HFFc6 (cell line): ENCODE data around the gene MSANTD1. TPM values are rescaled to one million over a fixed set of nuclear protein-coding genes. Genes with fewer than 3 reads are reported as not detected.

Source experiments
- DNase-seq: peaks from one replicate; pipeline ENCODE4 v3.0.0-alpha.2; 2018
- H3K27ac Mint-ChIP-seq: 2 replicates; pipeline ENCODE4 v1.8.0; 2020; ENCODE audit warnings: mild to moderate bottlenecking, mixed read lengths
- H3K27me3 Mint-ChIP-seq: 2 replicates; pipeline ENCODE4 v1.8.0; 2021; ENCODE audit warnings: mild to moderate bottlenecking, moderate library complexity, mixed read lengths; ENCODE audit not compliant: insufficient read depth
- H3K36me3 Mint-ChIP-seq: 2 replicates; pipeline ENCODE4 v1.8.0; 2021; ENCODE audit warnings: low read depth, mixed read lengths
- H3K4me1 Mint-ChIP-seq: 2 replicates; pipeline ENCODE4 v1.8.0; 2020; ENCODE audit warnings: low read depth, mixed read lengths
- H3K4me3 Mint-ChIP-seq: 2 replicates; pipeline ENCODE4 v1.8.0; 2020; ENCODE audit warnings: mild to moderate bottlenecking, moderate library complexity, mixed read lengths
- H3K9me3 Mint-ChIP-seq: 2 replicates; pipeline ENCODE4 v1.8.0; 2020; ENCODE audit warnings: mild to moderate bottlenecking, mixed read lengths
- total RNA-seq, 6 experiments: library from RNA; stranded (reverse); fragmentation: NEBNext Ultra II Directional; extraction: Animal tissue kit (Norgen Biotek cat#: 25700); gene quantifications; 2 replicates in 1 of 6; 3 replicates in 5 of 6; pipeline ENCODE4 v1.2.3, GENCODE V29; 2021
- TF ChIP-seq, protein P1 (sequence below): fragments of 200-600 bp; sonication (generic); IDR thresholded peaks from 2 replicates; pipeline ENCODE4 v1.5.0; 2021; ENCODE audit warnings: antibody characterized with exemption, mild to moderate bottlenecking

Gene MSANTD1
- total RNA-seq, 6 experiments from 2014 or later = 0.09 to 0.35 (median 0.12) TPM

DNA sequence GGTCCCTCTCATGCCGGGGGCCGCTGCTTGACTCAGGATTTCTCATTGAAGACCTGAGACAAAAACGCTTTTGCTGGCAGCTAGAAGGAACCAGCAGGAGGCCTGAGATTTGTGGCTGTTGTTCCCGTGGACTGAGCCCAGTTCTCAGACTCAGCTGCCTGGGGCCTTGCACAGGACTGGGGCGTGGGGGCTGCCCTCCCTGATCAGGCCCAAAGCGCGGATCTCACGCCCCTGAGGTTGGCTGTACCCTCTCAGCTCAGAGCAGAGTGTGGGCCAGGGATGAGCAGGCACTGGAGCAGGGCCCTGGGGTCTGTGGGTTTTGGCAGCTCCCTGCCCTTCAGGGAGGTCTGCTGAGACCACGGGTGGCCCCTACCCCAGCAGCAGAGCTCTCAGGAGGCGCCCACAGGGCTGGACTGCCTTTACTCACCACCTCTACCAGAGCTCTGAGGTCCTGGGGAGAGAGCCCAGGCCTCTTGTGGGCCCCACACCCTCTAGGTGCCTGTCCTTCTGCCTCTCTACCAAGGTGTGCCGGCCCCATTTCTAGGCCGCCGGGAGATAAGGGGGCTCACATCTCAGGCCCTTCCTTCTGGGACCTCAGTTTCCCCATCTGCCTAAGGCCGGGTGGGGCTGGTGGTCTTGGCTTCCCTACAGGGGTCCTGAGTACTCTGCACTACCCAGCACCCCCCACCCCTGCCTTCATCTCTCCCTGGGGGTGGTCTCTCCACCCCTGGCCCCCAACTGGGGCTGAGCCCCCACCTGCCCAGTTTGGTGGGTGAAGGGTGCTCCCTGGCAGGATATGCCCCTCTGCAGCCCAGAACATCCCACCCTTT is 5.6 kb downstream of the MSANTD1 start:
- no peak for DNase-seq
- peaks cover 1% of the 10 kb centered on the region for H3K27me3 Mint-ChIP-seq
- no peak overlapping the region for H3K4me3 Mint-ChIP-seq
- no peaks in the 10 kb centered on the region for H3K9me3 Mint-ChIP-seq
- no peaks in the 10 kb centered on the region; the same call in 1 of the 2 replicates for H3K4me1 Mint-ChIP-seq
- no peaks in the 10 kb centered on the region for H3K36me3 Mint-ChIP-seq
- no peak overlapping the region for H3K27ac Mint-ChIP-seq
- TF ChIP-seq, protein P1, sequence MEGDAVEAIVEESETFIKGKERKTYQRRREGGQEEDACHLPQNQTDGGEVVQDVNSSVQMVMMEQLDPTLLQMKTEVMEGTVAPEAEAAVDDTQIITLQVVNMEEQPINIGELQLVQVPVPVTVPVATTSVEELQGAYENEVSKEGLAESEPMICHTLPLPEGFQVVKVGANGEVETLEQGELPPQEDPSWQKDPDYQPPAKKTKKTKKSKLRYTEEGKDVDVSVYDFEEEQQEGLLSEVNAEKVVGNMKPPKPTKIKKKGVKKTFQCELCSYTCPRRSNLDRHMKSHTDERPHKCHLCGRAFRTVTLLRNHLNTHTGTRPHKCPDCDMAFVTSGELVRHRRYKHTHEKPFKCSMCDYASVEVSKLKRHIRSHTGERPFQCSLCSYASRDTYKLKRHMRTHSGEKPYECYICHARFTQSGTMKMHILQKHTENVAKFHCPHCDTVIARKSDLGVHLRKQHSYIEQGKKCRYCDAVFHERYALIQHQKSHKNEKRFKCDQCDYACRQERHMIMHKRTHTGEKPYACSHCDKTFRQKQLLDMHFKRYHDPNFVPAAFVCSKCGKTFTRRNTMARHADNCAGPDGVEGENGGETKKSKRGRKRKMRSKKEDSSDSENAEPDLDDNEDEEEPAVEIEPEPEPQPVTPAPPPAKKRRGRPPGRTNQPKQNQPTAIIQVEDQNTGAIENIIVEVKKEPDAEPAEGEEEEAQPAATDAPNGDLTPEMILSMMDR = no peak

DNA sequence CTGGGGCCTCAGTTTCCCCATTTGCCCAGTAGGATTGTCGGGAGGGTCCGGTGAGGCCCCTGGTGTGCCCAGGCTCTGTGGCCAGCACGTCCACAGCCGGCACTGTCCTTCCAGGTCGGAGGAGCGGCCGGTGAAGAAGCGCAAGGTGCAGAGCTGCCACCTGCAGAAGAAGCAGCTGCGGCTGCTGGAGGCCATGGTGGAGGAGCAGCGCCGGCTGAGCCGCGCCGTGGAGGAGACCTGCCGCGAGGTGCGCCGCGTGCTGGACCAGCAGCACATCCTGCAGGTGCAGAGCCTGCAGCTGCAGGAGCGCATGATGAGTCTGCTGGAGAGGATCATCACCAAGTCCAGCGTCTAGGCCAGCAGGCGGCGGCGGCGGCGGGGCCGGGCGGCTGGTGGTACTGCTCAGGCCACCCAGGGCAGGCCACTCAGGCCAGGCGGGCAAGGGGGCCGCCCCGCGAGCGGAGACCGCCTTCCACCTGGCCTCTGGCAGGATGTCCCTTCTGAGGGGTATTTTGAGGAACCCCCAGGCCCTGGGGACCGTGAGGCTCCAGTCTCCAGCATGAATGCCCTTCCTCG is 6.7 kb downstream of the MSANTD1 start:
- TF ChIP-seq, protein P1 = no peak
- Mint-ChIP-seq H3K9me3 (no peaks in the 10 kb centered on the region), H3K4me1 (no peaks in the 10 kb centered on the region; the same call in 1 of the 2 replicates), H3K27ac (no peak overlapping the region), H3K36me3 (no peaks in the 10 kb centered on the region), H3K4me3 (no peak overlapping the region), H3K27me3 (peaks cover 1% of the 10 kb centered on the region)
- no peak for DNase-seq

DNA sequence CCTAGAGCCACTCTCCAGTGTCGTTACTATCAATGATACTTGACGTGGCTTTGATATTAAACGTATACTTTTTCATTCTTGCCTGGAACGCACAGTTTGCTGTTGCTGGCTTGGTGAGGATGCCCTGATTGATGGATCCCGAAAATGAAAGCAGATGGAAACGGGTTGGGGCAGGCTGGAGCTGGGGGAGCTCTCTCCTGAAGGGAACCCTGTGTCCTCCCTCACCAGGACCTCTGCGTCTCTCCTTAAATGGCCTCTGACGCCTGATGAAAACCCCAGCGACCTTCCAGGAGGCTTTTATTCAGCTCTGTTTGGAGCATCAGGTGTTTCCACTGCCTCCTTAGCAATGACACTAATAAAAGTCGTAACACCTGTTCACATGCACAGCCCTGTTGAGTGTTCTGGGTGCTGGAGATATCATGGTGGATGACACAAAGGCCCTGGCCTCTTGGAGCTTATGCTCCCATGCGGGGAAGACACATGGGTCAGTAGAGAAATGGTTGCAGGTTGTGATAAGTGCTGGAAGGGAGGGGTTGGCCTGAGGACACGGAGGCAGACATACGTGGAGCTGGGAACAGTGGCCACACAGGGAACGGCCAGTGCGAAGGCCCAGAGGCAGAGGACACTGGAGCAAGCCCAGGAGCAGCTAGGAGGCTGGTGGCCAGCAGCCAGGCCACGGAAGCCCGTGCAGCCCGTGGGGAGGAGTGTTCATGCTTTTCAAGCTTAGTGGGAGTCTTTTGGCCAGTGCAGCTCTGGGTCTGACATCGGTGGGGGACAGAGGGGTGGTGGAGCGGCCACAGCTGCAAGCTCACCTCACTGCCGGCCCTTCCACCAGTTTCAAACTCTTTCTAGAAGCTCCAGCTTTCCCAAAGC is 7.5 kb downstream of the MSANTD1 start:
- H3K27me3 Mint-ChIP-seq = peaks cover 1% of the 10 kb centered on the region
- no peaks in the 10 kb centered on the region; the same call in 1 of the 2 replicates for H3K4me1 Mint-ChIP-seq
- no peak overlapping the region for H3K4me3 Mint-ChIP-seq
- no peaks in the 10 kb centered on the region for H3K36me3 Mint-ChIP-seq
- TF ChIP-seq, protein P1 = no peak
- H3K9me3 Mint-ChIP-seq = no peaks in the 10 kb centered on the region
- DNase-seq = no peak
- no peak overlapping the region for H3K27ac Mint-ChIP-seq

DNA sequence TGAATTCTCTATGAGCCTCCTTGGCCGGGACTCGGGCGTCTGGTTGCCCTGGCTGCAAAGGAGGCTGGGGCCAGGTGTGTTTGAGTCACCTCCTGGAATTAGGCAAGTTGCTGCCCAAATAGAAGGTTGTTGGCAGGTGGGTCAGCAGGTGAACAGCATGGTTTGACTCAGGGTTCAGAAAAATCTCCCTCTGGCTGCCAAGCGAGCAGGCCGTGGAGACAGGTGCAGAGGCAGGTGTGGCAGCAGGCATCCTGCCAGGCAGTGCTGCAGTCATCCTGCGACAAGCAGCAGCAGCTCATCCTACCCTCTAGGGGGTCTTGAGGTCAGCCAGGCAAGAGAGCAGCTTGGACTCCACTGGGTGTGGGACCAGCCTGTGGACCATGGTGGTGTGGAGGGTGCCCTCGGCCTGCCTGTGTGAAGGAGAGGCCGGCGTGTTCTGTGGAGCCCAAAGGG is 8.2 kb downstream of the MSANTD1 start:
- Mint-ChIP-seq H3K27ac (no peak overlapping the region), H3K27me3 (peaks cover 1% of the 10 kb centered on the region)
- DNase-seq = no peak

More for the DNA sequence above, 8.2 kb downstream of the MSANTD1 start:
- TF ChIP-seq, protein P1 = no peak
- Mint-ChIP-seq H3K9me3 (no peaks in the 10 kb centered on the region), H3K4me3 (no peak overlapping the region), H3K4me1 (no peaks in the 10 kb centered on the region; the same call in 1 of the 2 replicates), H3K36me3 (no peaks in the 10 kb centered on the region)
